Measurements from ENCODE around the gene LIPC.

The LIPC gene

DNA sequence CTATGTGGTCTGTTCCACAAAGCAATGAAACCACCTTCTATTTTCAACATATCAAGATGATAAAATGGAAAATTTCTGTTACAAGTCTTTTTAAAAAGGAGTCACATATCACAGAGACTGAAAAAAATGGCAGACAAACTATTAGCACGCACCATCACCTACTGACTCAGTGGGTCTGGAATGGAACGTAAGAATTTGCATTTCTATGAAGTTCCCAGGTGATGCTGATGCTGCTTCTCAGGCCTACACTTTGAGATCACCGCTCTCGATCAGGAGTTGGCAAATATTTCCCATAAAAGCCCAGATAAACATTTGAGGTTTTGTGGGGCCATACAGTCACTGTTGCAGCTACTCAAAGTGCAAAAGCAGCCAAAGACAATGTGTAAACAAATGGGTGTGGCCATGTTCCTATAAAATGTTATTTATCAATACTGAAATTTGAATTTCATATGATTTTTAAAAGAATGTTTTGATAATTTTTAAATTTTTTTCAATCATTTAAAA lies 174.8 kb downstream of the LIPC start:
- H3K27me3 ChIP-seq (ENCODE audit: control insufficient read depth, insufficient read depth, low read length) = no peaks in the 10 kb centered on the region
- no peak overlapping the region for H3K27ac ChIP-seq (ENCODE audit: low read length)
- H3K4me1 ChIP-seq (ENCODE audit: control insufficient read depth, low read depth, low read length) = peaks cover 6% of the 10 kb centered on the region
- H3K4me3 ChIP-seq (ENCODE audit: low read length) = no peak overlapping the region
- no peak overlapping the region for H3K9ac ChIP-seq (ENCODE audit: low read length)
- H3K9me3 ChIP-seq (ENCODE audit: control insufficient read depth, low read depth, low read length) = no peaks in the 10 kb centered on the region
- H3K36me3 ChIP-seq (ENCODE audit: control insufficient read depth, low read depth, low read length) = peaks cover 23% of the 10 kb centered on the region

DNA sequence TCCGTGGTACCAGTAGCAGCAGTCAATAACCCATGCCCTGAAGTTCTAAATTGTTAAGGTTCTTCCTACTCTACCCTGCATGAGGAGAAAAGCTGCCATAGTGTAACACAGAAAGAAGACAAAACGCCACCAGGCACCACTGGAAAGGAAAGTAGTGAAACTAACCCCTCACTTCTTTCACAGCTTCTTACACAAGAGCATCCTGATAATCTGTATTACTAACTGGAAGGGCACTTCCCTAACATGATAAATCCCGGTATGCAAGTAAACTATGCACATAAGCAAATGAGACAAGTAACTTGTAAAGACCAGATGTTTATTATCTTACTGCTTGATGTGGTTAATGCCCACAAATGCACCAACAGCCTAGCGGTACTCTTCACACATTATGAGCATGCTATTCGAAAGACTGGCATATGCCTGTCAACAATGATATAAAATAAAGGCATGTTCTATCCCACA lies 176.4 kb downstream of the LIPC start:
- Histone ChIP-seq H3K27ac (ENCODE audit: low read length) (no peak overlapping the region), H3K36me3 (ENCODE audit: control insufficient read depth, low read depth, low read length) (peaks cover 20% of the 10 kb centered on the region), H3K9me3 (ENCODE audit: control insufficient read depth, low read depth, low read length) (no peaks in the 10 kb centered on the region), H3K4me1 (ENCODE audit: control insufficient read depth, low read depth, low read length) (peaks cover 6% of the 10 kb centered on the region), H3K27me3 (ENCODE audit: control insufficient read depth, insufficient read depth, low read length) (no peaks in the 10 kb centered on the region), H3K9ac (ENCODE audit: low read length) (no peak overlapping the region), H3K4me3 (ENCODE audit: low read length) (no peak overlapping the region)

DNA sequence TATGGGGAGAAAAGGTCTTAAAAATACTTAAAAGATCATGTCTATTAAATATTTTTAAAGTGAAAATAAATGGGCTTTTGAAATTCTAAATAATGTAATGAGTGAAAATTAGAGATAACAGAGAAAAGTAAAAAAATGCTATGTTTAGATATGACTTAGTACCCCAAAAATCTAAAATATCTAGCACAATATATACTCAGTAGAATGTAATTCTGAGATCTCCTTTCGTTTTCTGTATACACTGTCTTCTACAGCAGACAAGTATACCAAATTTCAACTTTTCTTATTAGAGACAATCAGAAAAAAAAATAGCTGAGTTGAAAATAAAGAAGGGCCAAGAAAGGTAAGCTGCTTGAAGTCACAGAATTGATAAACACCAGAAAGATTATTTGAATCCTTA lies 176.9 kb downstream of the LIPC start:
- Histone ChIP-seq H3K36me3 (ENCODE audit: control insufficient read depth, low read depth, low read length) (peaks cover 20% of the 10 kb centered on the region), H3K9me3 (ENCODE audit: control insufficient read depth, low read depth, low read length) (no peaks in the 10 kb centered on the region), H3K4me1 (ENCODE audit: control insufficient read depth, low read depth, low read length) (peaks cover 6% of the 10 kb centered on the region), H3K27me3 (ENCODE audit: control insufficient read depth, insufficient read depth, low read length) (no peaks in the 10 kb centered on the region), H3K27ac (ENCODE audit: low read length) (no peak overlapping the region), H3K4me3 (ENCODE audit: low read length) (no peak overlapping the region), H3K9ac (ENCODE audit: low read length) (no peak overlapping the region)

DNA sequence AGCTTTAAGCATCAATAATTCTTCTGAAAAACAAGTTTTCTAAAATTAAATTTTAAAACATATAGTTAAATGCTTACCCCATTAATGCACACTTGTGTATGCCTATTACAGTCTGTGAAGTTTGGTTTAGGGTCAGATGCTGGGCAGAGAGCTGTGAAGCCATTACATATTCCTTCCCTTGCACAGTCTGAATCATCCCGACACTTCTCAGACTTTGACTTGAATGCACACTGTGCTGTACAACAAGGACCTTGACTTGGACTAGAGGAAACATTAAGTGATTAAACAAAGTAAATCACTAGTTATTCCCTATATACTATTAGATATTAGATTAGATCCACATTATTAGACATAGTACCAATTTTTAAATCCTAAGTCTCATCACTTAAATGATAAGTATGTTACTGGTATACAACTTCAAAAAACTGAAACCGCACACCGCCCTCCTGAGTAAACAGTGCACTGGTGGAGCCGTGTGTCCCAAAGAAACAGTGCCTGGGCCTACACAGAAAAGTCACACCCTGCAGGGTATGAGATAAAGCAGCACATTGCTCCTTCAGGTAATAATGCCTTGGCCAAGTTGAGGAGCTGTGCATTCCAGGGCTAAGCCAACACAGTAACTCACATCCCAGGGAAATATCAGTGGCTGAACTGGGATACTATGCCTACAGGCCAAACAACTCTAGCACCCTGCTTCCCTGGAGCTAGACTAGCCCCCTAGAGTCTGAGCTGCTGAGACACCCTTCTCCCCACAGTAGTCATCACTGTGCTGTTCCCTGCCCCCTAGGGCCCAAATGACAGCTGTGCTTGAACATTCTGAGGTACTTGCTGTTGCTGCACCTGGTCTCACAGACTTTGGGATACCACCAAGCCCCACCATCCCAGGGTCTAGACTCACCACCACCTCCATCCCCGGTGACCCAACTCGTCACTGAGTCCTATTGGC lies 180.2 kb downstream of the LIPC start:
- Histone ChIP-seq H3K4me1 (ENCODE audit: control insufficient read depth, low read depth, low read length) (no peaks in the 10 kb centered on the region), H3K9me3 (ENCODE audit: control insufficient read depth, low read depth, low read length) (no peaks in the 10 kb centered on the region), H3K9ac (ENCODE audit: low read length) (no peak overlapping the region), H3K27ac (ENCODE audit: low read length) (no peak overlapping the region), H3K36me3 (ENCODE audit: control insufficient read depth, low read depth, low read length) (peaks cover 13% of the 10 kb centered on the region), H3K27me3 (ENCODE audit: control insufficient read depth, insufficient read depth, low read length) (no peaks in the 10 kb centered on the region), H3K4me3 (ENCODE audit: low read length) (no peak overlapping the region)

DNA sequence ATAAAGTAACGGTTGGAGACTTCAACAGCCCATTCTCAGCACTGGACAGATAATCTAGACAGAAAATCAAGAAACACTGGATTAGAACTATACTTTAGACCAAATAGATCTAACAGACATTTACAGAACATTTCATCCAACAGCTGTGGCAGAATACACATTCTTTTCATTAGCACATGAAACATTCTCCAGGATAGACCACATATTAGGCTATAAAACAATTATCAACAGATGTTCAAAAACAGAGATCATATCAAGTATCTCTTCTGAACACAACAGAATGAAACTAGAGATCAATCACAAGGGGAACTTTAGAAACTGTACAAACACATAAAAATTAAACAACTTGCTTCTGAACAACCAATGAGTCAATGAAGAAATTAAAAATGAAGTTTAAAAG lies 184.4 kb downstream of the LIPC start:
- no peaks in the 10 kb centered on the region for H3K36me3 ChIP-seq (ENCODE audit: control insufficient read depth, low read depth, low read length)

More for the DNA sequence above, 184.4 kb downstream of the LIPC start:
- no peaks in the 10 kb centered on the region for H3K27me3 ChIP-seq (ENCODE audit: control insufficient read depth, insufficient read depth, low read length)
- H3K4me1 ChIP-seq (ENCODE audit: control insufficient read depth, low read depth, low read length) = no peaks in the 10 kb centered on the region
- no peak overlapping the region for H3K4me3 ChIP-seq (ENCODE audit: low read length)
- no peak overlapping the region for H3K27ac ChIP-seq (ENCODE audit: low read length)
- H3K9me3 ChIP-seq (ENCODE audit: control insufficient read depth, low read depth, low read length) = no peaks in the 10 kb centered on the region
- H3K9ac ChIP-seq (ENCODE audit: low read length) = no peak overlapping the region

Data from iPS-18a (cell line).